SJSA1 (cell line): ENCODE measurements around the gene CLDN34. TPM values are rescaled to one million over a fixed set of nuclear protein-coding genes. Genes with fewer than 3 reads are reported as not detected.

Experiments used
- DNase-seq, 2 experiments: peaks; one replicate each; pipeline ENCODE4 v3.0.0-alpha.2; 2015 to 2020; ENCODE audit warnings: low spot score in 2 of 2, low read depth in 1 of 2
- H3K27ac ChIP-seq: fragments of 250-450 bp; sonication (Bioruptor Pico); 2 replicates; pipeline ENCODE4 v1.5.1; 2020; ENCODE audit warnings: mild to moderate bottlenecking, moderate library complexity
- H3K27me3 ChIP-seq: fragments of 250-450 bp; sonication (Bioruptor Pico); replicated peaks from 2 replicates; pipeline ENCODE4 v1.5.1; 2020; ENCODE audit warnings: mild to moderate bottlenecking, moderate library complexity
- H3K36me3 ChIP-seq: fragments of 250-450 bp; sonication (Bioruptor Pico); 2 replicates; pipeline ENCODE4 v1.5.1; 2020; ENCODE audit warnings: mild to moderate bottlenecking
- H3K4me1 ChIP-seq: fragments of 250-450 bp; sonication (Bioruptor Pico); replicated peaks from 2 replicates; pipeline ENCODE4 v1.6.1; 2021; ENCODE audit warnings: mild to moderate bottlenecking
- H3K4me3 ChIP-seq: fragments of 250-450 bp; sonication (Bioruptor Pico); 2 replicates; pipeline ENCODE4 v1.5.1; 2020; ENCODE audit warnings: mild to moderate bottlenecking
- H3K9me3 ChIP-seq: fragments of 250-450 bp; sonication (Bioruptor Pico); replicated peaks from 2 replicates; pipeline ENCODE4 v1.5.1; 2020; ENCODE audit warnings: mild to moderate bottlenecking
- total RNA-seq: library from RNA; depleted of rRNA; stranded (reverse); fragments of >200 nt; shearing (Covaris generic); gene quantifications from 2 replicates; pipeline ENCODE4 v1.2.3, GENCODE V29; 2014

CLDN34 gene
- total RNA-seq, 1 experiment from 2014 or later: not detected

DNA sequence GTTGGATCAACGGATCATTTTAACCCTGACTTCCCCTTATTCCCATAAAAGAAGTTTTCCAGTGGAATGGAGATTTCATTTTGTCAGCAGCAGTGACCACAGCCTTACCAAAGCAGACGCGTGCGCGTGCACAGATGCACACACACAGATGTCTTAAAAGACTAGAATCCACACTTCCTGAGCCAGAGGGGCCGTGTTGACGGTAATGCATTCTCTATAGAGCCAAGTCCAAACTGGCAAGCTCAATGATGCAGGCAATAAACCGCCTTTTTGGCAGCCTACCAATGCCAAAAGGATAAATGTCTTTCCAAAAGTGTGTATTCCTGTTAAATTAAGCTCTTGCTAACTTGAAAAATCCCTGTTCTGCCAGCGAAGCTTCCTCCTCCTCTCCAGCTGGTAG lies 18.8 kb upstream of the CLDN34 start:
- no peak for DNase-seq

DNA sequence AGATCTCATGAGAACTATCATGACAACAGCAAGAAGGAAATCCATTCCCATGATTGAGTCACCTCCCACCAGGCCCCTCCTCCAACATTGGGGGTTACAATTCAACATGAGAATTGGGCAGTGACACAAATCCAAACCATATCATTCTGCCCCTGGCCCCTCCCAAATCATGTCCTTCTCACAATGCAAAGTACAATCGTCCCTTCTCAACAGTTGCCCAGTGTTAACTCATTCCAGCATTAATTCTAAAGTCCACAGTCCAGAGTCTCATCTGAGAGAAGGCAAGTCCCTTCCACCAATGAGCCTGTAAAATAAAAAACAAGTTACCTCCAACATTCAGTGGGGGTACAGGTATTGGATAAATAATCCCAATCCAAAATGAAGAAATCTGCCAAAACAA lies 14.9 kb upstream of the CLDN34 start:
- H3K9me3 ChIP-seq: no peaks in the 10 kb centered on the region
- no peak overlapping the region for H3K4me3 ChIP-seq
- H3K27me3 ChIP-seq: no peaks in the 10 kb centered on the region
- no peaks in the 10 kb centered on the region for H3K4me1 ChIP-seq
- no peak for DNase-seq
- H3K27ac ChIP-seq: no peak overlapping the region
- H3K36me3 ChIP-seq: no peaks in the 10 kb centered on the region

More for the DNA sequence above, 18.8 kb upstream of the CLDN34 start:
- H3K9me3 ChIP-seq: no peaks in the 10 kb centered on the region
- no peak overlapping the region for H3K27ac ChIP-seq
- H3K27me3 ChIP-seq: no peaks in the 10 kb centered on the region
- no peaks in the 10 kb centered on the region for H3K4me1 ChIP-seq
- H3K36me3 ChIP-seq: no peaks in the 10 kb centered on the region
- no peak overlapping the region for H3K4me3 ChIP-seq

DNA sequence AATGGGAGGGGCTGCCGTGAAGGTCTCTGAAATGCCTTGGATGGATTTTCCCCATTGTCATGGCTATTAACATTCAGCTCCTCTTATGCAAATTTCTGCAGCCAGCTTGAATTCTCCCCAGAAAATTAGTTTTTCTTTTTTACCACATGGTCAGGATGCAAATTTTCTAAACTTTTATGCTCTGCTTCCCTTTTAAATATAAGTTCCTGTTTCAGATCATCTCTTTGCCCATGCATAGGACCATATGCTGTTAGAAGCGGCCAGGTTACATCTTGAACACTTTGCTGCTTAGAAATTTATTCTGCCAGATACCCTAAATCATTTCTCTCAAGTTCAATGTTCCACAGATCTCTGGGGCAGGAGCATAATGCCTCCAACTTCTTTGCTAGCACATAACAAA lies 13.8 kb upstream of the CLDN34 start:
- H3K27me3 ChIP-seq: no peaks in the 10 kb centered on the region
- H3K9me3 ChIP-seq: no peaks in the 10 kb centered on the region
- H3K4me1 ChIP-seq: no peaks in the 10 kb centered on the region
- no peaks in the 10 kb centered on the region for H3K36me3 ChIP-seq
- H3K4me3 ChIP-seq: no peak overlapping the region
- no peak for DNase-seq
- no peak overlapping the region for H3K27ac ChIP-seq

DNA sequence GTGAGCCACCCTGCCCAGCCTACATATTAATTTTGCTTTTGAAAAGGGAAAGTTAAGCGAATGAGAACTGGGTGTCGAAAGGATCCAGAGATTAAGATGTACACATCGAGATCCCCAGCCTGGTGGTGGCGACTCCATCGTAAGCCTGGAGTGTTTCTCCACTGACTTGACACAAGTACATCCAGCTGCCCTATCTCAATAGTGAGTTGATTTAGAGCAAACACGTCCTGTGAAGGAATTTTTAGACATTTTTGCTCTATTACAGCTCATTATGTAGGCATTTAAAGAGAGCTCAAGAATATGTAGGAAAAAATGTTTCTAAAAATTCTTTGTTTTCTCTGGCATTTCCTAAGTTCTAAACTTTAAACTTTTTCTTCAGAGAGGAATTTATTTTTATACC lies 11.7 kb upstream of the CLDN34 start:
- Histone ChIP-seq H3K27ac (no peak overlapping the region), H3K9me3 (no peaks in the 10 kb centered on the region), H3K36me3 (no peaks in the 10 kb centered on the region), H3K4me1 (no peaks in the 10 kb centered on the region), H3K4me3 (no peak overlapping the region), H3K27me3 (no peaks in the 10 kb centered on the region)
- peak in 1 of 2 experiments; percentile 2 for DNase-seq

DNA sequence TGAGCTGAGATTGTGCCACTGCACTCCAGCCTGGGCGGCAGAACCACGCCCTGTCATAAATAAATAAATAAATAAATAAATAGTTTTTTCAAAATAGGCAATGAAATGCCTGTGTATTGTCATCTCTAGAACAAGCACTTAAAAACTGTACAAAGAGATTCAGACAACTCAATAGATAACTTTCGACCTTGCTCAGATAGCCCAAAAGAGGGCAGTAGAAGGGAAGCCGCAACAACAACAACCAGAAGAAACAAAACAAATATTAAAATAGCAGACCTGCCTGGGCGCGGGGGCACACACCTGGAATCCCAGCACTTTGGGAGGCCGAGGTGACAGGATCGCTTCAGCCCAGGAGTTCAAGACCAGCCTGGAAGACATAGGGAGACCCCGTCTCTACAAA lies 9.4 kb upstream of the CLDN34 start:
- H3K36me3 ChIP-seq: no peaks in the 10 kb centered on the region
- H3K27ac ChIP-seq: no peak overlapping the region
- no peaks in the 10 kb centered on the region for H3K4me1 ChIP-seq
- H3K4me3 ChIP-seq: no peak overlapping the region
- H3K27me3 ChIP-seq: no peaks in the 10 kb centered on the region
- H3K9me3 ChIP-seq: no peaks in the 10 kb centered on the region
- DNase-seq: no peak

DNA sequence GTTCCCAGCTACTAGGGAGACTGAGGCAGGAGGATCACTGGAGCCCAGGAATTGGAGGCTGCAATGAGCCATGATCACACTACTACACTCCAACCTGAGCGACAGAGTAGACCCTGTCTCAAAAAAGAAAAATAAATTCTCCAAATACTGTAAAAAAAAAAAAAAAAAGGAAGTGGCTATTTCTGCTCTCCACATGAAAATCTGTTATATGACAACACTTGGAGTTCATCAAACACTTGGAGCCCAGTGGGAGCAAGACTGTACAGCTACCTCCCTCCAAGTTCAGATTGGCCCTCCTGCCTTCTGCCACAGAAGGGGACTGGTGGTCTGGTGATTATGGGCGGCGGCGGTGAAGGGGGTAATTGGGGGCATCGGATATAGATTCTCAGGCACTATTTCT lies 9.0 kb upstream of the CLDN34 start:
- Histone ChIP-seq H3K9me3 (no peaks in the 10 kb centered on the region), H3K4me3 (no peak overlapping the region), H3K27me3 (no peaks in the 10 kb centered on the region), H3K27ac (no peak overlapping the region), H3K36me3 (no peaks in the 10 kb centered on the region), H3K4me1 (no peaks in the 10 kb centered on the region)
- DNase-seq: no peak

DNA sequence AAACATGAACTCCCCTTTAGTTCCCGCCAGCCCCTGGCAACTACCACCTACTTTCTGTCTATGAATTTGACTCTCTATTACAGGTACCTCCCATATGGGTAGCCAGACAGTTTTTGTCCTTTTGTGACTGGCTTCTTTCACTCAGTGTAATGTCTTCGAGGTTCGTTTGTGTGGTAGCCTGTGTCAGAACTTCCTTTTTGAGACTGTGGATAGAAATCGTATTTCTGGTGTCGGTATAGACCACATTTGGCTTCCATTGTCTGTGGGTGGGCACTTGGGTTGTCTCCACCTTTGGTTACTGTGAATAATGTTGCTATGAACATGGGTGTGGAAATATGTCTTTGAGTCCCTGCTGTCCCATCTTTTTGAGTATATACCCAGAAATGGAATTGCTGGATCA lies 5.4 kb upstream of the CLDN34 start:
- no peak for DNase-seq

DNA sequence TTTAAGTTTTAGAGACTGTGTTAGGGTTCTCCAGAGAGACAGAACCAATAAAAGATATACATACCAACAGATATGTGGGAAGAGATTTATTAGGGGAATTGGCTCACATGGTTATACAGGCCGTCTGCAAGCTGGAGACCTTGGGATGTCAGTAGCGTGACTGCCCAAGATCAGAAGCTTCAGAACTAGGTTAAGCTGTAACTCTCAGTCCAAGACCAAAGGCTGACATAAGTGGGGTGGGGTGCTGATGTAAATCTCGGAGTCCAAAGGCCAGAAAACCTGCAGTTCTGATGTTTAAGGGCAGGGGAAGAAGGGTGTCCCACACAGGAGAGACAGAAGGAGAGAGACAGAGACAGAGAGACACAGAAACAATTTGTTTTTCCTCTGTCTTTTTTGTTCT lies 10.5 kb downstream of the CLDN34 start:
- H3K4me1 ChIP-seq: no peaks in the 10 kb centered on the region
- H3K4me3 ChIP-seq: no peak overlapping the region
- H3K36me3 ChIP-seq: no peaks in the 10 kb centered on the region
- no peak for DNase-seq
- no peaks in the 10 kb centered on the region for H3K9me3 ChIP-seq
- H3K27ac ChIP-seq: no peak overlapping the region
- H3K27me3 ChIP-seq: no peaks in the 10 kb centered on the region

More for the DNA sequence above, 5.4 kb upstream of the CLDN34 start:
- H3K27me3 ChIP-seq: no peaks in the 10 kb centered on the region
- H3K9me3 ChIP-seq: no peaks in the 10 kb centered on the region
- H3K27ac ChIP-seq: no peak overlapping the region
- H3K36me3 ChIP-seq: no peaks in the 10 kb centered on the region
- no peaks in the 10 kb centered on the region for H3K4me1 ChIP-seq
- H3K4me3 ChIP-seq: no peak overlapping the region

DNA sequence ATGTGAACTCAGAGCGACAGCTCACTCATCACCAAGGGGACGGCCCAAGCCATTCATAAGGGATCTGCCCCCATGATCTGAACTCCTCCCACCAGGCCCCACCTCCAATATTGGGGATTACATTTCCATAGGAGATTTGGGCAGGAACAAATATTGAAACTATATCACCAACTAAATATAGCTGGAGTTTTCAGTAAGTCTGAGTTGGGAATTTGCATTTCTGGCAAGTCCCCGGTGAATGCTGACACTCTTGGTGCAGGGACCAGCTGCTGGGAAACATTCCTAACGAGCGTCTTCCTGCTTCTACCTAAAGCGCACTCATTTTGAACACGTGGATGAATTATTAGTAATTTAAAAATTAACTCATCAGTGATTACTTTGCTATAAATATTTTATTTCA lies 13.2 kb downstream of the CLDN34 start:
- Histone ChIP-seq H3K9me3 (no peaks in the 10 kb centered on the region), H3K36me3 (no peaks in the 10 kb centered on the region), H3K27ac (no peak overlapping the region), H3K4me1 (no peaks in the 10 kb centered on the region), H3K27me3 (no peaks in the 10 kb centered on the region), H3K4me3 (no peak overlapping the region)
- no peak for DNase-seq

DNA sequence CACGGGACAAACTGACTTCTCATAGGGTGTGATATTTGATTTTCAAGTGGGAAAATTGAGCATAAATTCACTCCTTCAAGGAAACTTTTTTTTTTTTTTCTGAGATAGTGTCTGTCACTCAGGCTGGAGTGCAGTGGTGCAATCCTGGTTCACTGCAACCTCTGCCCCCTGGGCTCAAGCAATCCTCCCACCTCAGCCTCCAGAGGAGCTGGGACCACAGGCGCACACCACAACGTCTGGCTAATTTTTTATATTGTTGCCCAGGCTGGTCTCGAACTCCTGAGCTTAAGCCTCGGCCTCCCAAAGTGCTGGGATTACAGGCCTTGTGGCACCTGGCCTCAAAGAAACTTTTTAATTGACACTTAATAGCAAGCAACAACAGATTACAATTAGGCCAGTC lies 13.8 kb downstream of the CLDN34 start:
- no peaks in the 10 kb centered on the region for H3K27me3 ChIP-seq
- H3K4me3 ChIP-seq: no peak overlapping the region
- H3K9me3 ChIP-seq: no peaks in the 10 kb centered on the region
- H3K36me3 ChIP-seq: no peaks in the 10 kb centered on the region
- no peak for DNase-seq
- no peak overlapping the region for H3K27ac ChIP-seq
- no peaks in the 10 kb centered on the region for H3K4me1 ChIP-seq

DNA sequence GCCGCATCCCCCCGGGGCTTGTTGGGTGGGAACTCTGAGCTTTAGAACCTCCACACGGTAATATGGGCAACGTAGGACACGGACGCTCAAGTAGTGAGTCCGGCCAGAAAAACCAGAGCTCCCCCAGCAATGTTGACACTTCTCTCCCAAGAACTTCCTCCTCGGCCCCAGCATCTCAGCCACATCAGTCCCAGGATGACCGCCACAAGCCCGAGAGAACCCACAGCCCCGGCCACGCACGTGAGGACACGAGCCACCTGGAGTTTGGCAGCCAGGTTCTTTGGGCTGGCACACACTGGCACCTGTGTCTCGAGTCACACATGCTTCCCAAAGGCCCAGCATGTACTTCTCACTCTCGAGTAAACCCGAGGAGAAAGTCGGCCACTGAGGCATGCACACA lies 16.3 kb downstream of the CLDN34 start:
- Histone ChIP-seq H3K9me3 (no peaks in the 10 kb centered on the region), H3K4me1 (no peaks in the 10 kb centered on the region), H3K27ac (no peak overlapping the region), H3K27me3 (no peaks in the 10 kb centered on the region), H3K36me3 (no peaks in the 10 kb centered on the region), H3K4me3 (no peak overlapping the region)
- DNase-seq: no peak

DNA sequence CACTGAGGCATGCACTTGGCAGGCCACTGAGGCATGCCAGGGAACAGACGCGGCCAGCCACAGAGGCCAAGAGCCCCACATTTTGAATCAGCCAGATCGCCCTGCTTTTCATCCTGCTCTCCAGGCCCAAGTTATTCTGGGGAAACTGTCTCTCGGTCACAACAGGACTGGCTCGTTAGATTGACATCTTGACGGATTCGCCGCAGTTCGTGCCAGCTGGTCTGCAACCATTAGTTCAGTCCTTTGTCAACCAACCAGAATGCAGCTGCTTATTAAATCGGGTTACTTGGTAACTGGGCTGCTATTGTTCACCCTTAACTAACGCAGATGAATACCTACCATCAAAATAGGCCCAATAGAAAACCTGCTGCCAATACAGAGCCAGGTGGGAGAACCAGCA lies 16.7 kb downstream of the CLDN34 start:
- Histone ChIP-seq H3K27me3 (no peaks in the 10 kb centered on the region), H3K27ac (no peak overlapping the region), H3K9me3 (no peaks in the 10 kb centered on the region), H3K4me1 (no peaks in the 10 kb centered on the region), H3K36me3 (no peaks in the 10 kb centered on the region), H3K4me3 (no peak overlapping the region)
- no peak for DNase-seq

DNA sequence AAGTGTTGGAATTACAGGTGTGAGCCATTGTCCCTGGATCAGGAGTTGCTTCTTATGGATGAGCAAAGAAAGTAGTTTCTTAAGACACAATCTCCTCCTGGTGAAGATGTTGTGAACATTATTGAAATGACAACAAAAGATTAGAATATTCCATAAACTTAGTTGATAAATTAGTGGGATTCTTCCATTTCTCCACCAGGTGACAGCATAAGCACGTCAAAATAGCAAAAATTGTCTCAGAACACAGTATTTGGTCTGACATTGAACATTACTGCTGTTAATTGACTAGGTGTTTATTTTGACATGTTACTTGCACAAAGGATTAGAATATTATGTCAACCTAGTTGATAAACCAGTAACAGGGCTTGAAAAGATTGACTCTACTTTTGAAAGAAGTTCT lies 21.6 kb downstream of the CLDN34 start:
- Histone ChIP-seq H3K36me3 (no peaks in the 10 kb centered on the region), H3K9me3 (no peaks in the 10 kb centered on the region), H3K4me1 (no peaks in the 10 kb centered on the region), H3K27ac (no peak overlapping the region), H3K4me3 (no peak overlapping the region), H3K27me3 (no peaks in the 10 kb centered on the region)
- DNase-seq: no peak

DNA sequence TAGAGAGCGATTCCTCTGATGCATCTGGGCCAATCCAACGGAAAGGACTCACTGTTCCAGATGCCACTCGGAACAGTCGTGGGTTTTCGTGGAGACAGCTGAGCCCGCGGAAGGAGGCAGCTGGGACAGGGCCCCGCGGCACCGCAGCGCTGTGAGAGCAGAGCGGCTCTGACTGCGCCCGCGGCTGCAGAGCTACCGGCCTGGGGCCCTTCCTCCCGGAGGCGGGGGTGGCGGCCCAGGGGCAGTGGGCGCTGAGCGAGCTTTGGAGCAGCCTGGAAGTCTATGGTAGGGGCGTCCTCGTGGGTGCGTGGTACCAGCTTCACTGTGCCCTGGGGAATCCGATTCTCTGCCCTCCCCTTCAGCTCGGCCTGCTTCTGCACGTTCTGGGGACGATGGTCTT lies 24.9 kb downstream of the CLDN34 start:
- no peak for DNase-seq

DNA sequence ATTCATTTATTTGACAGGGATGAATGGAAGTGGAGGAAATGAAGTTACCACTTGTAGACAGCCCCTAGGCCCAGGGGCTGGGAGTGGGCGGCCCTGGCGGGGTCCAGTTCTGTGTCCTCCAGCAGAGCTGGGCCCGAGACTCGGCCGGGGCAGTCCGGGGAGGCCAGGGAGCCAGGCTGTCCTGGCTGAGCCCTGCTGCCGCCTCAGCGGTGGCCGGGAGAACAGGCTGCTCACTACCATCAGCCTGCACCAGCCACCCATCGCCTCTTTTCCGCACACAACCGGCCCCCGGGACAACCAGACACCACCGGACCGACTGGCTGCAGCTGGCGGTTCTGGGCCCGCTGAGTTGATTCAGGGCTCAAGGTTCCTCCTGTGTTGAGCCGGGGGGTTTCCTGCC lies 25.6 kb downstream of the CLDN34 start:
- no peak for DNase-seq
- Histone ChIP-seq H3K4me1 (no peaks in the 10 kb centered on the region), H3K9me3 (no peaks in the 10 kb centered on the region), H3K27ac (no peak overlapping the region), H3K27me3 (no peaks in the 10 kb centered on the region), H3K36me3 (no peaks in the 10 kb centered on the region), H3K4me3 (no peak overlapping the region)

More for the DNA sequence above, 24.9 kb downstream of the CLDN34 start:
- H3K4me1 ChIP-seq: no peaks in the 10 kb centered on the region
- no peak overlapping the region for H3K4me3 ChIP-seq
- no peak overlapping the region for H3K27ac ChIP-seq
- H3K36me3 ChIP-seq: no peaks in the 10 kb centered on the region
- H3K27me3 ChIP-seq: no peaks in the 10 kb centered on the region
- H3K9me3 ChIP-seq: no peaks in the 10 kb centered on the region
